ENCODE data around the gene STX2.
"Not testable (repeated sequence)": the region's sequence is repeated elsewhere in the genome, so short reads cannot be mapped to it uniquely, and the experiment has no call there.

Gene STX2

GRCh38 chr12:130761537-130762318 lies 77.3 kb downstream of the STX2 start:
- DNase-seq = no peak

- DNase-seq = no peak
These were observed 84.7 kb downstream of the STX2 start for GRCh38 chr12:130754234-130754901.

- DNase-seq = no peak
These were observed 86.3 kb downstream of the STX2 start for GRCh38 chr12:130752692-130753230.

GRCh38 chr12:130752037-130752436 lies 87.0 kb downstream of the STX2 start:
- not testable (repeated sequence) for DNase-seq

GRCh38 chr12:130748786-130749185 lies 90.3 kb downstream of the STX2 start:
- no peak for DNase-seq

GRCh38 chr12:130747867-130748740 lies 90.9 kb downstream of the STX2 start:
- DNase-seq = no peak

- DNase-seq = no peak
These were observed 92.5 kb downstream of the STX2 start for GRCh38 chr12:130746546-130746945.

- no peak for DNase-seq
These were observed 93.1 kb downstream of the STX2 start for GRCh38 chr12:130745921-130746320.

- no peak for DNase-seq
These were observed 94.8 kb downstream of the STX2 start for GRCh38 chr12:130744274-130744673.

- no peak for DNase-seq
These were observed 95.4 kb downstream of the STX2 start for GRCh38 chr12:130743606-130744005.

- no peak for DNase-seq
These were observed 95.9 kb downstream of the STX2 start for GRCh38 chr12:130743176-130743575.

- DNase-seq = no peak
These were observed 96.3 kb downstream of the STX2 start for GRCh38 chr12:130742716-130743115.

GRCh38 chr12:130742112-130742511 lies 96.9 kb downstream of the STX2 start:
- DNase-seq = no peak

All from NCI-H2081 treated with DMSO at 0.1 percent for 48 hours (cell line).